ENCODE results near the gene CECR2.

GRCh38 chr22:17541476-17541875 is 172.2 kb downstream of the CECR2 start:
- TF ChIP-seq CTCF (IDR thresholded peaks at IDR 0.05; ENCODE audit: poor library complexity, severe bottlenecking): no peak
- no peak for TF ChIP-seq POLR2AphosphoS5 (IDR thresholded peaks at IDR 0.05)
- no peak for TF ChIP-seq RAD21 (conservative IDR thresholded peaks at IDR 0.05)
- TF ChIP-seq EP300 (conservative IDR thresholded peaks at IDR 0.05; ENCODE audit: poor library complexity, severe bottlenecking): no peak
- TF ChIP-seq SMC3 (conservative IDR thresholded peaks at IDR 0.05; ENCODE audit: poor library complexity): no peak
- no peak for TF ChIP-seq REST (IDR thresholded peaks at IDR 0.05; ENCODE audit: borderline replicate concordance)
- TF ChIP-seq EZH2 (IDR thresholded peaks at IDR 0.05; ENCODE audit: borderline replicate concordance, insufficient read depth, low read length, poor library complexity, severe bottlenecking): no peak
- no peak for TF ChIP-seq MXI1 (conservative IDR thresholded peaks at IDR 0.05; ENCODE audit: poor library complexity, severe bottlenecking)
- no peak for TF ChIP-seq TAF1 (IDR thresholded peaks at IDR 0.05; ENCODE audit: low read depth)
